HepG2 (cell line): ENCODE data around the gene COL18A1. TPM values are rescaled to one million over a fixed set of nuclear protein-coding genes. Genes with fewer than 3 reads are reported as not detected.

Experiments used
- CBX1 ChIP-seq: IDR thresholded peaks from one replicate; pipeline ENCODE4 v1.6.1; 2016; ENCODE audit warnings: antibody characterized with exemption, low read depth
- ELF1 ChIP-seq: sonication (generic); formaldehyde crosslinking; IDR thresholded peaks from 2 replicates; pipeline ENCODE4 v1.4.0; 2020; ENCODE audit warnings: missing genetic modification reagents
- HDAC1 ChIP-seq: sonication (generic); formaldehyde crosslinking; IDR thresholded peaks from 2 replicates; pipeline ENCODE4 v1.5.1; 2020; ENCODE audit warnings: mild to moderate bottlenecking, missing genetic modification reagents
- HIVEP1 ChIP-seq: sonication (generic); formaldehyde crosslinking; IDR thresholded peaks from 2 replicates; pipeline ENCODE4 v1.4.0; 2020; ENCODE audit warnings: mild to moderate bottlenecking, missing genetic modification reagents
- HOXD1 ChIP-seq: sonication (generic); formaldehyde crosslinking; IDR thresholded peaks from 2 replicates; pipeline ENCODE4 v1.5.0; 2020; ENCODE audit warnings: missing genetic modification reagents
- MED13 ChIP-seq: sonication (generic); formaldehyde crosslinking; IDR thresholded peaks from 2 replicates; pipeline ENCODE4 v1.5.0; 2020; ENCODE audit warnings: missing genetic modification reagents
- MIER2 ChIP-seq: IDR thresholded peaks from 2 replicates; pipeline ENCODE4 v1.6.1; 2016; ENCODE audit warnings: missing biosample characterization, missing genetic modification reagents
- MIXL1 ChIP-seq: IDR thresholded peaks from 2 replicates; pipeline ENCODE4 v1.6.1; 2016
- NR3C1 ChIP-seq: sonication (generic); formaldehyde crosslinking; IDR thresholded peaks from 2 replicates; pipeline ENCODE4 v1.4.0; 2020; ENCODE audit warnings: missing genetic modification reagents
- REXO4 ChIP-seq: sonication (generic); formaldehyde crosslinking; IDR thresholded peaks from 2 replicates; pipeline ENCODE4 v1.8.0; 2022; ENCODE audit warnings: missing genetic modification reagents, mild to moderate bottlenecking, borderline replicate concordance
- TOE1 ChIP-seq: sonication (generic); formaldehyde crosslinking; IDR thresholded peaks from 2 replicates; pipeline ENCODE4 v1.4.0; 2020; ENCODE audit warnings: mild to moderate bottlenecking, missing genetic modification reagents
- ZBTB1 ChIP-seq: sonication (generic); formaldehyde crosslinking; IDR thresholded peaks from 2 replicates; pipeline ENCODE4 v1.4.0; 2020; ENCODE audit warnings: missing genetic modification reagents, borderline replicate concordance
- ZMAT3 ChIP-seq: sonication (generic); formaldehyde crosslinking; conservative IDR thresholded peaks from 2 replicates; pipeline ENCODE4 v1.7.0; 2021; ENCODE audit warnings: missing genetic modification reagents
- ZNF20 ChIP-seq: sonication (generic); formaldehyde crosslinking; IDR thresholded peaks from 2 replicates; pipeline ENCODE4 v1.4.0; 2020; ENCODE audit warnings: mild to moderate bottlenecking, moderate library complexity, missing genetic modification reagents
- ZNF296 ChIP-seq: sonication (generic); formaldehyde crosslinking; conservative IDR thresholded peaks from 2 replicates; pipeline ENCODE4 v1.5.0; 2020; ENCODE audit warnings: mild to moderate bottlenecking, missing genetic modification reagents
- ZNF431 ChIP-seq: sonication (generic); formaldehyde crosslinking; IDR thresholded peaks from 2 replicates; pipeline ENCODE4 v1.9.0; 2022; ENCODE audit warnings: missing genetic modification reagents, low read depth, mild to moderate bottlenecking, borderline replicate concordance
- ZNF562 ChIP-seq: sonication (generic); formaldehyde crosslinking; IDR thresholded peaks from 2 replicates; pipeline ENCODE4 v1.8.0; 2022; ENCODE audit warnings: missing genetic modification reagents, borderline replicate concordance
- ZNF570 ChIP-seq: sonication (generic); formaldehyde crosslinking; IDR thresholded peaks from 2 replicates; pipeline ENCODE4 v1.4.0; 2020; ENCODE audit warnings: mild to moderate bottlenecking, missing genetic modification reagents, borderline replicate concordance
- ZNF607 ChIP-seq: sonication (generic); formaldehyde crosslinking; IDR thresholded peaks from 2 replicates; pipeline ENCODE4 v1.5.1; 2020; ENCODE audit warnings: missing genetic modification reagents, mild to moderate bottlenecking, borderline replicate concordance
- ZNF646 ChIP-seq: sonication (generic); formaldehyde crosslinking; IDR thresholded peaks from 2 replicates; pipeline ENCODE4 v1.9.0; 2021; ENCODE audit warnings: mild to moderate bottlenecking, missing genetic modification reagents
- ZNF7 ChIP-seq: IDR thresholded peaks from 2 replicates; pipeline ENCODE4 v1.6.1; 2016; ENCODE audit warnings: missing biosample characterization, missing genetic modification reagents
- polyA plus RNA-seq, 8 experiments: library from polyadenylated mRNA; depleted of rRNA in 3 of 8; stranded (reverse) in 7 of 8; unstranded in 1 of 8; fragments of >200 nt; fragmentation: Illumina TruSeq in 4 of 8; extraction: Trizol in 4 of 8; gene quantifications; 2 replicates each; pipeline versions ENCODE4 v1.2.1 to v1.2.3, GENCODE V29; 2011 to 2016; ENCODE audit warnings: low read depth in 4 of 8, missing spikeins in 1 of 8, mixed read lengths in 1 of 8; ENCODE audit not compliant: insufficient read depth in 1 of 8
- total RNA-seq, 5 experiments: library from RNA; depleted of rRNA; stranded (reverse); fragments of >200 nt; fragmentation: Illumina TruSeq; extraction: Trizol; gene quantifications; 2 replicates each; pipeline ENCODE4 v1.2.3, GENCODE V29; 2016; ENCODE audit warnings: low read depth in 1 of 5
- TF ChIP-seq, protein P1 (sequence below): sonication (generic); formaldehyde crosslinking; IDR thresholded peaks from 2 replicates; pipeline ENCODE4 v1.4.0; 2020; ENCODE audit warnings: missing genetic modification reagents, borderline replicate concordance

Gene COL18A1
- total and polyA plus RNA-seq, 2 of the 13 experiments (the other 11 are each of a cell fraction or from before 2014, with no cell fraction given) = 79.0 to 102 TPM

- TF ChIP-seq ZMAT3 (CRISPR knock-in tag) = 0 out of 2 replicates have a peak, but pooled peaks have one; percentile 38
- no peak for TF ChIP-seq CBX1
- no peak for TF ChIP-seq ZNF646 (CRISPR knock-in tag)
- TF ChIP-seq TOE1 (CRISPR knock-in tag) = no peak
- peak; percentile 95 for TF ChIP-seq HIVEP1 (CRISPR knock-in tag)
- no peak for TF ChIP-seq ZNF431 (CRISPR knock-in tag)
- no peak for TF ChIP-seq REXO4 (CRISPR knock-in tag)
- peak; percentile 37; the same call in 1 of the 2 replicates for TF ChIP-seq MED13
- TF ChIP-seq, protein P1, sequence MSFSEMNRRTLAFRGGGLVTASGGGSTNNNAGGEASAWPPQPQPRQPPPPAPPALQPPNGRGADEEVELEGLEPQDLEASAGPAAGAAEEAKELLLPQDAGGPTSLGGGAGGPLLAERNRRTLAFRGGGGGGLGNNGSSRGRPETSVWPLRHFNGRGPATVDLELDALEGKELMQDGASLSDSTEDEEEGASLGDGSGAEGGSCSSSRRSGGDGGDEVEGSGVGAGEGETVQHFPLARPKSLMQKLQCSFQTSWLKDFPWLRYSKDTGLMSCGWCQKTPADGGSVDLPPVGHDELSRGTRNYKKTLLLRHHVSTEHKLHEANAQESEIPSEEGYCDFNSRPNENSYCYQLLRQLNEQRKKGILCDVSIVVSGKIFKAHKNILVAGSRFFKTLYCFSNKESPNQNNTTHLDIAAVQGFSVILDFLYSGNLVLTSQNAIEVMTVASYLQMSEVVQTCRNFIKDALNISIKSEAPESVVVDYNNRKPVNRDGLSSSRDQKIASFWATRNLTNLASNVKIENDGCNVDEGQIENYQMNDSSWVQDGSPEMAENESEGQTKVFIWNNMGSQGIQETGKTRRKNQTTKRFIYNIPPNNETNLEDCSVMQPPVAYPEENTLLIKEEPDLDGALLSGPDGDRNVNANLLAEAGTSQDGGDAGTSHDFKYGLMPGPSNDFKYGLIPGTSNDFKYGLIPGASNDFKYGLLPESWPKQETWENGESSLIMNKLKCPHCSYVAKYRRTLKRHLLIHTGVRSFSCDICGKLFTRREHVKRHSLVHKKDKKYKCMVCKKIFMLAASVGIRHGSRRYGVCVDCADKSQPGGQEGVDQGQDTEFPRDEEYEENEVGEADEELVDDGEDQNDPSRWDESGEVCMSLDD (CRISPR knock-in tag) = peak; percentile 80; the same call in 1 of the 2 replicates
- no peak for TF ChIP-seq ZBTB1 (CRISPR knock-in tag)
- peak; percentile 49; the same call in 1 of the 2 replicates for TF ChIP-seq ELF1 (CRISPR knock-in tag)
- peak; percentile 98 for TF ChIP-seq HDAC1
- TF ChIP-seq HOXD1 (CRISPR knock-in tag) = peak; percentile 65
- no peak for TF ChIP-seq ZNF20
- no peak for TF ChIP-seq ZNF562 (CRISPR knock-in tag)
- TF ChIP-seq MIXL1 (CRISPR knock-in tag) = no peak; the same call in 1 of the 2 replicates
- TF ChIP-seq ZNF570 = no peak
- TF ChIP-seq NR3C1 = no peak
- peak; percentile 57; the same call in 1 of the 2 replicates for TF ChIP-seq MIER2 (CRISPR knock-in tag)
- TF ChIP-seq ZNF296 (CRISPR knock-in tag) = peak; percentile 96; the same call in 1 of the 2 replicates
- no peak for TF ChIP-seq ZNF7 (CRISPR knock-in tag)
- no peak for TF ChIP-seq ZNF607 (CRISPR knock-in tag)
These were observed 25.8 kb downstream of the COL18A1 start (continued) for GRCh38 chr21:45430521-45431501.
